GM23248 (cell line): ENCODE data around the gene UBTD2. TPM values are rescaled to one million over a fixed set of nuclear protein-coding genes. Genes with fewer than 3 reads are reported as not detected.

ENCODE experiments used
- DNase-seq: peaks from one replicate; pipeline ENCODE4 v3.0.0-alpha.2; 2015
- H2AFZ ChIP-seq: fragments of 200-600 bp; sonication (generic); 2 replicates; pipeline ENCODE4 v1.6.1; 2016; ENCODE audit warnings: antibody characterized with exemption
- H3F3A ChIP-seq: fragments of 200-600 bp; sonication (generic); 2 replicates; pipeline ENCODE4 v1.6.1; 2016; ENCODE audit warnings: mild to moderate bottlenecking, antibody characterized with exemption, mixed run types; ENCODE audit not compliant: insufficient read depth
- H3K27ac ChIP-seq: fragments of 200-600 bp; sonication (generic); 2 replicates; pipeline ENCODE4 v1.5.1; 2016; ENCODE audit warnings: mild to moderate bottlenecking
- H3K27me3 ChIP-seq: fragments of 200-600 bp; sonication (generic); replicated peaks from 2 replicates; pipeline ENCODE4 v1.6.1; 2016; ENCODE audit warnings: mild to moderate bottlenecking; ENCODE audit not compliant: insufficient read depth
- H3K36me3 ChIP-seq: fragments of 200-600 bp; sonication (generic); 2 replicates; pipeline ENCODE4 v1.6.1; 2016; ENCODE audit warnings: low read depth, mild to moderate bottlenecking
- H3K4me1 ChIP-seq: fragments of 200-600 bp; sonication (generic); 2 replicates; pipeline ENCODE4 v1.6.1; 2016; ENCODE audit warnings: mild to moderate bottlenecking; ENCODE audit not compliant: insufficient read depth
- H3K4me2 ChIP-seq: fragments of 200-600 bp; sonication (generic); one replicate; pipeline ENCODE4 v1.6.1; 2016; ENCODE audit warnings: mild to moderate bottlenecking; ENCODE audit not compliant: unreplicated experiment
- H3K4me3 ChIP-seq: fragments of 200-600 bp; sonication (generic); 2 replicates; pipeline ENCODE4 v1.5.1; 2016; ENCODE audit warnings: mild to moderate bottlenecking
- H3K79me2 ChIP-seq: fragments of 200-600 bp; sonication (generic); 2 replicates; pipeline ENCODE4 v1.6.1; 2016; ENCODE audit warnings: mild to moderate bottlenecking; ENCODE audit not compliant: insufficient read depth
- H3K9ac ChIP-seq: fragments of 200-600 bp; sonication (generic); 2 replicates; pipeline ENCODE4 v1.6.1; 2016; ENCODE audit warnings: mild to moderate bottlenecking
- H3K9me2 ChIP-seq: fragments of 200-600 bp; sonication (generic); 2 replicates; pipeline ENCODE4 v1.6.1; 2016; ENCODE audit warnings: mixed run types, mild to moderate bottlenecking, moderate library complexity; ENCODE audit not compliant: insufficient read depth
- H3K9me3 ChIP-seq: fragments of 200-600 bp; sonication (generic); one replicate; pipeline ENCODE4 v1.6.1; 2017; ENCODE audit warnings: low read depth
- H4K20me1 ChIP-seq: fragments of 200-600 bp; sonication (generic); 2 replicates; pipeline ENCODE4 v1.6.0; 2016; ENCODE audit not compliant: insufficient read depth
- EZH2 ChIP-seq: fragments of 200-600 bp; sonication (generic); IDR thresholded peaks from 2 replicates; pipeline ENCODE4 v1.6.1; 2018; ENCODE audit warnings: antibody characterized with exemption, mild to moderate bottlenecking; ENCODE audit not compliant: insufficient read depth, poor library complexity, severe bottlenecking
- EZH2phosphoT487 ChIP-seq: fragments of 200-600 bp; sonication (generic); IDR thresholded peaks from 2 replicates; pipeline ENCODE4 v1.6.1; 2018; ENCODE audit warnings: antibody characterized with exemption, moderate library complexity, mild to moderate bottlenecking, low read depth; ENCODE audit not compliant: insufficient read depth
- WGBS, 2 experiments: methylation state at CpG; one replicate each; pipeline ENCODE4 v1.1.6; 2015 to 2017; ENCODE audit warnings: low lambda C conversion rate in 2 of 2, low coverage in 1 of 2; ENCODE audit errors: missing lambda C conversion rate in 2 of 2; 5-methylcytosine and 5-hydroxymethylcytosine counted together
- in situ Hi-C: fragments of 300-500 bp; cut with MboI; formaldehyde crosslinking; loops from 2 replicates; pipeline ENCODE4 v1.15.0; 2020
- polyA plus RNA-seq: library from polyadenylated mRNA; unstranded; fragments of >200 nt; fragmentation: Nextera tagmentation; extraction: Ambion mirVana; gene quantifications from 2 replicates; pipeline ENCODE4 v1.2.1, GENCODE V29; 2016
- total RNA-seq: library from RNA; depleted of rRNA; stranded (reverse); fragments of >200 nt; shearing (Covaris generic); gene quantifications from 2 replicates; pipeline ENCODE4 v1.2.3, GENCODE V29; 2014

Gene UBTD2
- total and polyA plus RNA-seq, 2 experiments from 2014 or later: 17.3 to 41.4 TPM

- in situ Hi-C loops: no loop called here
- Histone ChIP-seq H2AFZ (no peak overlapping the region), H3K4me1 (peaks cover 17% of the 10 kb centered on the region), H3K9me2 (no peaks in the 10 kb centered on the region), H3K79me2 (peaks cover 98% of the 10 kb centered on the region), H3K27me3 (no peaks in the 10 kb centered on the region), H3K4me2 (no peak overlapping the region), H3K9ac (no peak overlapping the region), H3K4me3 (no peak overlapping the region), H3K9me3 (no peaks in the 10 kb centered on the region), H3K36me3 (no peaks in the 10 kb centered on the region), H4K20me1 (peaks cover 6% of the 10 kb centered on the region; the same call in 1 of the 2 replicates), H3F3A (0 out of 2 replicates have a peak, but pooled peaks cover 6% of the 10 kb centered on the region), H3K27ac (no peak overlapping the region)
- DNase-seq: no peak
- TF ChIP-seq EZH2phosphoT487 (no peak), EZH2 (no peak)
- 72 to 76% methylated on average over 16 of the region's 16 CpGs for WGBS, 2 experiments
Observed at GRCh38 chr5:172166030-172166826, 117.3 kb downstream of the UBTD2 start.

- Histone ChIP-seq H3F3A (0 out of 2 replicates have a peak, but pooled peaks cover 6% of the 10 kb centered on the region), H4K20me1 (no peaks in the 10 kb centered on the region; the same call in 1 of the 2 replicates), H3K9ac (no peak overlapping the region), H3K4me1 (peaks cover 17% of the 10 kb centered on the region), H3K27me3 (no peaks in the 10 kb centered on the region), H2AFZ (no peak overlapping the region), H3K36me3 (no peaks in the 10 kb centered on the region), H3K4me2 (no peak overlapping the region), H3K27ac (no peak overlapping the region), H3K79me2 (peaks cover 98% of the 10 kb centered on the region), H3K9me2 (no peaks in the 10 kb centered on the region), H3K9me3 (no peaks in the 10 kb centered on the region), H3K4me3 (no peak overlapping the region)
- WGBS, 2 experiments: 86 to 91% methylated on average over 7 of the region's 7 CpGs
- in situ Hi-C loops: no loop called here
- DNase-seq: no peak
- TF ChIP-seq EZH2phosphoT487: no peak
- TF ChIP-seq EZH2: no peak
Observed at GRCh38 chr5:172165465-172165864, 118.1 kb downstream of the UBTD2 start.

GRCh38 chr5:172164769-172165212, 118.8 kb downstream of the UBTD2 start:
- TF ChIP-seq EZH2phosphoT487 (no peak), EZH2 (no peak)
- DNase-seq: peak; percentile 72
- Histone ChIP-seq H3K9me2 (no peaks in the 10 kb centered on the region), H3K4me2 (peak overlapping the region; percentile 22), H3K9me3 (no peaks in the 10 kb centered on the region), H3F3A (0 out of 2 replicates have a peak, but pooled peaks cover 6% of the 10 kb centered on the region), H3K4me3 (no peak overlapping the region), H3K9ac (no peak overlapping the region; the same call in 1 of the 2 replicates), H3K79me2 (peaks cover 98% of the 10 kb centered on the region), H3K36me3 (no peaks in the 10 kb centered on the region), H4K20me1 (no peaks in the 10 kb centered on the region), H2AFZ (no peak overlapping the region), H3K4me1 (peaks cover 17% of the 10 kb centered on the region), H3K27ac (peak overlapping the region; percentile 29; the same call in 1 of the 2 replicates), H3K27me3 (no peaks in the 10 kb centered on the region)
- in situ Hi-C loops: no loop called here
- WGBS, 2 experiments: 47 to 58% methylated on average over 12 to 13 of the region's 13 CpGs

GRCh38 chr5:172163346-172163745, 120.2 kb downstream of the UBTD2 start:
- Histone ChIP-seq H3K79me2 (peaks cover 98% of the 10 kb centered on the region), H3K4me3 (no peak overlapping the region), H3K4me2 (no peak overlapping the region), H3K27me3 (no peaks in the 10 kb centered on the region), H4K20me1 (no peaks in the 10 kb centered on the region), H3K4me1 (peaks cover 17% of the 10 kb centered on the region), H3F3A (0 out of 2 replicates have a peak, but pooled peaks cover 6% of the 10 kb centered on the region), H3K9ac (no peak overlapping the region), H2AFZ (no peak overlapping the region), H3K27ac (peak overlapping the region; percentile 38; the same call in 1 of the 2 replicates), H3K9me2 (no peaks in the 10 kb centered on the region), H3K36me3 (no peaks in the 10 kb centered on the region), H3K9me3 (no peaks in the 10 kb centered on the region)
- 25 to 40% methylated on average over 4 of the region's 4 CpGs for WGBS, 2 experiments
- DNase-seq: peak; percentile 70
- in situ Hi-C loops: no loop called here
- TF ChIP-seq EZH2 (no peak), EZH2phosphoT487 (no peak)
